H9 (cell line): ENCODE measurements around the gene KAZN. TPM values are rescaled to one million over a fixed set of nuclear protein-coding genes. Genes with fewer than 3 reads are reported as not detected.

Experiments used
- DNase-seq: peaks from one replicate; pipeline ENCODE4 v3.0.0-alpha.2; 2017
- H2AFZ ChIP-seq: one replicate; pipeline ENCODE4 v1.6.1; 2013; ENCODE audit warnings: mild to moderate bottlenecking, low read length, control low read depth, moderate library complexity
- H2AK5ac ChIP-seq: 2 replicates; pipeline ENCODE4 v1.6.1; 2013; ENCODE audit warnings: low read length, control low read depth, mixed read lengths; ENCODE audit not compliant: insufficient read length
- H2BK120ac ChIP-seq: one replicate; pipeline ENCODE4 v1.6.1; 2013; ENCODE audit warnings: low read depth, mild to moderate bottlenecking, low read length, control low read depth, inconsistent platforms; ENCODE audit not compliant: poor library complexity, severe bottlenecking
- H2BK12ac ChIP-seq: 2 replicates; pipeline ENCODE4 v1.6.1; 2013; ENCODE audit warnings: low read length, control low read depth, mixed read lengths, low read depth; ENCODE audit not compliant: insufficient read length
- H2BK15ac ChIP-seq: 2 replicates; pipeline ENCODE4 v1.6.1; 2013; ENCODE audit warnings: low read depth, low read length, control low read depth
- H2BK20ac ChIP-seq: one replicate; pipeline ENCODE4 v1.6.1; 2013; ENCODE audit warnings: low read depth, mild to moderate bottlenecking, low read length, control low read depth, inconsistent platforms; ENCODE audit not compliant: poor library complexity, severe bottlenecking
- H2BK5ac ChIP-seq: 2 replicates; pipeline ENCODE4 v1.6.1; 2013; ENCODE audit warnings: low read length, control low read depth, mixed read lengths; ENCODE audit not compliant: insufficient read length
- H3K14ac ChIP-seq: 2 replicates; pipeline ENCODE4 v1.6.1; 2013; ENCODE audit warnings: low read length, control low read depth; ENCODE audit not compliant: insufficient read depth
- H3K18ac ChIP-seq: 2 replicates; pipeline ENCODE4 v1.6.1; 2013; ENCODE audit warnings: low read depth, mild to moderate bottlenecking, mixed read lengths, low read length, control low read depth; ENCODE audit not compliant: insufficient read length
- H3K23ac ChIP-seq: 2 replicates; pipeline ENCODE4 v1.6.1; 2013; ENCODE audit warnings: low read length, control low read depth, mixed read lengths, low read depth; ENCODE audit not compliant: insufficient read length
- H3K23me2 ChIP-seq: 2 replicates; pipeline ENCODE4 v1.6.1; 2013; ENCODE audit warnings: low read depth, mild to moderate bottlenecking, mixed read lengths, low read length, control low read depth; ENCODE audit not compliant: insufficient read length, poor library complexity, severe bottlenecking
- H3K27ac ChIP-seq: 2 replicates; pipeline ENCODE4 v1.5.1; 2013; ENCODE audit warnings: low read length, control low read depth, mixed read lengths, low read depth; ENCODE audit not compliant: insufficient read length
- H3K27me3 ChIP-seq: 2 replicates; pipeline ENCODE4 v1.6.1; 2013; ENCODE audit warnings: low read length, control low read depth, inconsistent platforms; ENCODE audit not compliant: insufficient read depth
- H3K4ac ChIP-seq: 2 replicates; pipeline ENCODE4 v1.6.1; 2013; ENCODE audit warnings: low read depth, mild to moderate bottlenecking, control low read depth, inconsistent platforms, low read length, moderate library complexity
- H3K4me1 ChIP-seq: 2 replicates; pipeline ENCODE4 v1.6.1; 2013; ENCODE audit warnings: low read length, control low read depth, inconsistent platforms; ENCODE audit not compliant: insufficient read depth
- H3K4me2 ChIP-seq: 2 replicates; pipeline ENCODE4 v1.6.1; 2013; ENCODE audit warnings: low read length, control low read depth, mixed read lengths; ENCODE audit not compliant: insufficient read length, insufficient read depth
- H3K56ac ChIP-seq: 2 replicates; pipeline ENCODE4 v1.6.1; 2013; ENCODE audit warnings: low read depth, mild to moderate bottlenecking, mixed read lengths, low read length, control low read depth; ENCODE audit not compliant: insufficient read length
- H3K79me1 ChIP-seq: 2 replicates; pipeline ENCODE4 v1.6.1; 2013; ENCODE audit warnings: low read depth, mild to moderate bottlenecking, moderate library complexity, low read length, control low read depth, inconsistent platforms; ENCODE audit not compliant: insufficient read depth, poor library complexity, severe bottlenecking
- H3K79me2 ChIP-seq: 2 replicates; pipeline ENCODE4 v1.6.1; 2013; ENCODE audit warnings: low read length, control low read depth, inconsistent platforms; ENCODE audit not compliant: insufficient read depth
- H3K9ac ChIP-seq: 2 replicates; pipeline ENCODE4 v1.6.1; 2013; ENCODE audit warnings: low read length, control low read depth, mixed read lengths; ENCODE audit not compliant: insufficient read length; ENCODE audit errors: extremely low read depth
- H3K9me3 ChIP-seq: one replicate; pipeline ENCODE4 v1.6.1; 2013; ENCODE audit warnings: low read depth, low read length, inconsistent platforms; ENCODE audit not compliant: control insufficient read depth
- H3T11ph ChIP-seq: one replicate; pipeline ENCODE4 v1.6.1; 2013; ENCODE audit warnings: mild to moderate bottlenecking, low read length, control low read depth, inconsistent platforms
- H4K20me1 ChIP-seq: one replicate; pipeline ENCODE4 v1.6.1; 2013; ENCODE audit not compliant: control insufficient read depth, insufficient read length, insufficient read depth
- H4K5ac ChIP-seq: 2 replicates; pipeline ENCODE4 v1.6.1; 2013; ENCODE audit warnings: low read depth, mild to moderate bottlenecking, mixed read lengths, low read length, control low read depth; ENCODE audit not compliant: insufficient read length
- H4K8ac ChIP-seq: replicated peaks from 2 replicates; pipeline ENCODE4 v1.6.1; 2013; ENCODE audit warnings: low read length, control low read depth, mixed read lengths, low read depth; ENCODE audit not compliant: insufficient read length
- H4K91ac ChIP-seq: 2 replicates; pipeline ENCODE4 v1.6.1; 2013; ENCODE audit warnings: low read depth, mild to moderate bottlenecking, moderate library complexity, mixed read lengths, low read length, control low read depth; ENCODE audit not compliant: insufficient read length
- H3K27ac Mint-ChIP-seq, 3 experiments: 2 replicates in 2 of 3; 3 replicates in 1 of 3; pipeline ENCODE4 v1.8.0; 2020 to 2021; ENCODE audit warnings: mixed read lengths in 3 of 3, mild to moderate bottlenecking in 1 of 3, moderate library complexity in 1 of 3
- H3K27me3 Mint-ChIP-seq: 2 replicates; pipeline ENCODE4 v1.8.0; 2021; ENCODE audit warnings: low read depth, mild to moderate bottlenecking, moderate library complexity, mixed read lengths
- H3K36me3 Mint-ChIP-seq, 3 experiments: 2 replicates in 2 of 3; 3 replicates in 1 of 3; pipeline ENCODE4 v1.8.0; 2020 to 2021; ENCODE audit warnings: low read depth in 3 of 3, mixed read lengths in 3 of 3; ENCODE audit not compliant: insufficient read depth in 1 of 3
- H3K4me1 Mint-ChIP-seq, 2 experiments: 2 replicates each; pipeline ENCODE4 v1.8.0; 2020; ENCODE audit warnings: mixed read lengths in 2 of 2
- H3K4me3 Mint-ChIP-seq, 2 experiments: 2 replicates in 1 of 2; 3 replicates in 1 of 2; pipeline ENCODE4 v1.8.0; 2020 to 2021; ENCODE audit warnings: mild to moderate bottlenecking in 2 of 2, mixed read lengths in 2 of 2, moderate library complexity in 1 of 2
- H3K9me3 Mint-ChIP-seq, 2 experiments: 2 replicates in 1 of 2; 3 replicates in 1 of 2; pipeline ENCODE4 v1.8.0; 2020; ENCODE audit warnings: mild to moderate bottlenecking in 2 of 2, mixed read lengths in 2 of 2, moderate library complexity in 1 of 2
- CTCF ChIP-seq: fragments of 200-600 bp; sonication (generic); conservative IDR thresholded peaks from 3 replicates; pipeline ENCODE4 v1.8.0; 2021; ENCODE audit warnings: antibody characterized with exemption, mild to moderate bottlenecking
- WGBS: extraction: QIAGEN DNeasy Blood & Tissue Kit; methylation state at CpG from one replicate; pipeline ENCODE4 v1.1.7; 2013; ENCODE audit warnings: missing lambda C conversion rate, low lambda C conversion rate, mixed read lengths; ENCODE audit not compliant: insufficient read length; ENCODE audit errors: extremely low coverage; 5-methylcytosine and 5-hydroxymethylcytosine counted together
- total RNA-seq: library from RNA; stranded (reverse); gene quantifications from 2 replicates; pipeline ENCODE4 v1.2.1, GENCODE V29; 2021

The KAZN gene
- total RNA-seq, 1 experiment from 2014 or later: 7.6 TPM

- no peaks in the 10 kb centered on the region; the same call in 1 of the 2 replicates for H3K4me1 ChIP-seq
- no peak overlapping the region for H3K56ac ChIP-seq
- H2BK20ac ChIP-seq: no peak overlapping the region
- no peaks in the 10 kb centered on the region for H3K27me3 ChIP-seq
- H4K5ac ChIP-seq: no peak overlapping the region
- no peaks in the 10 kb centered on the region for H3K79me1 ChIP-seq
- no peak overlapping the region for H2BK15ac ChIP-seq
- H3K27ac ChIP-seq: no peak overlapping the region
- H4K20me1 ChIP-seq: no peaks in the 10 kb centered on the region
- H3K23me2 ChIP-seq: no peaks in the 10 kb centered on the region
- H2AFZ ChIP-seq: no peak overlapping the region
- Mint-ChIP-seq H3K4me3 (no peak overlapping the region), H3K9me3 (peaks cover 4 to 5% of the 10 kb centered on the region in 2 experiments; a peak in 4 of 5 replicates), H3K36me3 (peaks cover 4 to 7% (median 5%) of the 10 kb centered on the region in 3 experiments), H3K4me1 (peaks cover 10 to 12% of the 10 kb centered on the region in 2 experiments), H3K27ac (no peak overlapping the region), H3K27me3 (peaks cover 2% of the 10 kb centered on the region)
- H3K23ac ChIP-seq: no peak overlapping the region
- H3K9ac ChIP-seq: no peak overlapping the region
- no peak overlapping the region for H2BK12ac ChIP-seq
- no peak overlapping the region for H3K14ac ChIP-seq
- H3T11ph ChIP-seq: no peak overlapping the region
- H3K79me2 ChIP-seq: no peaks in the 10 kb centered on the region
- no peak overlapping the region for H3K4me2 ChIP-seq
- no peak overlapping the region for H4K8ac ChIP-seq
- no peak overlapping the region for H2BK120ac ChIP-seq
- no peak overlapping the region for H3K4ac ChIP-seq
- no peak overlapping the region for H2AK5ac ChIP-seq
- no peak overlapping the region for H3K18ac ChIP-seq
- H4K91ac ChIP-seq: no peak overlapping the region
- DNase-seq: no peak
- H2BK5ac ChIP-seq: no peak overlapping the region
- H3K9me3 ChIP-seq: no peaks in the 10 kb centered on the region
- no CpG with 5 or more reads among the region's 2 CpGs for WGBS
- TF ChIP-seq CTCF: no peak
Observed at GRCh38 chr1:15058261-15058660, 459.8 kb downstream of the KAZN start.
